ENCODE measurements around the gene NBPF3. TPM values are rescaled to one million over a fixed set of nuclear protein-coding genes. Genes with fewer than 3 reads are reported as not detected.

Gene NBPF3
- total and polyA plus RNA-seq, 2 donors (not counting 3 experiments of a cell fraction or from before 2014, with no cell fraction given) = 3.3 to 6.5 TPM

DNA sequence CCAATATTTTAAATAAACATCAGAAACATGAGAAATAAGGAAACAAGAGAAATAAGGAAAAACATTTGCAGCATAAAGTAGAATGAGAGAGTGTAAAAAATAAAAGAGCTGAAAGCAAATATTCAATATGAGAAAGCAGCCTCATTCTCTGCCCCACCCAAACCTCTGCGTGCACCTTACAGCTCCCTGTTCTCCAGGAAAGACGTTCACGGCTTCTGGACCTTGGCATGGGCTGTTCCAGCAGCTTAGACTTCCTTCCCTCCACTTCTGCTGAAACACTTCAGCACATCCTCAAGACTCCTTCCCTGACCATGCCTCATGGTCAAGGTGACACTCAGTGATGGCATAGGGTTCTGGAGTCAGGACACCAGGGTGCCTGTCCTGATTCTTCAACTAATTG, 92.6 kb downstream of the NBPF3 start:
- Histone ChIP-seq H3K36me3 (ENCODE audit: control insufficient read depth in 2 of 2, extremely low read depth in 1 of 2, insufficient read depth in 2 of 2, low read length in 2 of 2) (no peaks in the 10 kb centered on the region), H3K27ac (ENCODE audit: insufficient read depth, low read depth, low read length) (no peak overlapping the region), H2AFZ (ENCODE audit: low read depth, low read length) (no peak overlapping the region), H3K4me3 (replicated peaks in 1 of 3; ENCODE audit: insufficient read depth in 1 of 3, low read depth in 1 of 3, low read length in 3 of 3) (no peak overlapping the region), H3K27me3 (ENCODE audit: control insufficient read depth in 2 of 2, insufficient read depth in 2 of 2, low read length in 2 of 2) (peaks cover 16 to 20% of the 10 kb centered on the region in 2 experiments), H3K9ac (replicated peaks; ENCODE audit: extremely low read depth, insufficient read depth, low read length) (no peak overlapping the region), H3K9me3 (replicated peaks; ENCODE audit: control insufficient read depth, insufficient read depth, low read length) (no peaks in the 10 kb centered on the region), H4K20me1 (replicated peaks; ENCODE audit: control insufficient read depth, extremely low read depth, insufficient read depth, low read length) (no peaks in the 10 kb centered on the region), H3K9me1 (replicated peaks; ENCODE audit: control insufficient read depth, extremely low read depth, insufficient read depth, low read length) (no peaks in the 10 kb centered on the region), H3K4me2 (ENCODE audit: insufficient read depth, low read length) (no peak overlapping the region), H3K79me2 (ENCODE audit: control insufficient read depth, insufficient read depth, low read length) (no peaks in the 10 kb centered on the region), H3K4me1 (ENCODE audit: control insufficient read depth, extremely low read depth, insufficient read depth, low read length) (no peaks in the 10 kb centered on the region)
- ChIA-PET POLR2A (no interaction called here), CTCF (interaction anchor here (1.1 to 1.5 kb wide), 3 partner anchors 13 to 161 kb away, joined by 4 to 9 read pairs (median 5); partner anchors contain the start of gene ALPL)
- dilution Hi-C loops (cut with MboI; ENCODE audit: extremely low pct_ligation_motif_present, low sequenced_read_pairs) (no loop called here), intact Hi-C loops (cut with micrococcal nuclease) (no loop called here)
- DNase-seq (ENCODE audit: low read depth, low spot score) = no peak
- FAIRE-seq = no peak
- no TSS peak for BruUV-seq (replicated peaks)
- TF ChIP-seq EZH2 (IDR thresholded peaks at IDR 0.05; ENCODE audit: borderline replicate concordance, low read depth, low read length, severe bottlenecking) (no peak), GATA2 (IDR thresholded peaks at IDR 0.05; ENCODE audit: insufficient read depth, insufficient read length, low read depth, low read length) (no peak)

DNA sequence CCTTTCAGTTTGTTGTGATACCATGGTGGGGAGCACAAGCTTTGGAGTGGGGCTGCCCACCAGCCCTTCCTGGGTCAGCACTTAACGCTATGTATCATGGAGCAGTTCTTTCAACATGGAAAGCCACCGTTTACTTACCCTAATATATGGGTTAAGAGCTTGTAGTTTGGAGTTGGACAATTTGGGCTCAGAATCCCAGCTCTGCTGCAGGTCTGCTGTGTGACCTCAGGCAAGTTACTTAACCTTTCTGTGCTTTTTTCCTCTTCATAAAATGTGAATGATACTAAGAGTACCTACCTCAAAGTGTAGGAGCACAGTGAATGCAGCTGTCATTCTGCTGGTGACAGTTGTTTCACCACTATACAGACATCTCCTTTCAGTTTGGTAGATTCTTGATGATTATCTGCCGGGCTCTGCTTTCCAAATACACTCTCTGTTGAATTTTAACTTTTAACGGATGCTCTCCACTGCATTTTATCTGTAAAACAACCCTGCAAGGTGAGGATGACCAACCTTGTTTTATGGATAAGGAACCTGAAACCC, 93.1 kb downstream of the NBPF3 start:
- no peak overlapping the region for H3K27ac ChIP-seq (ENCODE audit: insufficient read depth, low read depth, low read length)
- H3K9me3 ChIP-seq (replicated peaks; ENCODE audit: control insufficient read depth, insufficient read depth, low read length) = no peaks in the 10 kb centered on the region
- intact Hi-C loops (cut with micrococcal nuclease) (no loop called here), dilution Hi-C loops (cut with MboI; ENCODE audit: extremely low pct_ligation_motif_present, low sequenced_read_pairs) (no loop called here)
- no peaks in the 10 kb centered on the region for H3K4me1 ChIP-seq (ENCODE audit: control insufficient read depth, extremely low read depth, insufficient read depth, low read length)
- H3K27me3 ChIP-seq (ENCODE audit: control insufficient read depth in 2 of 2, insufficient read depth in 2 of 2, low read length in 2 of 2) = peaks cover 21 to 25% of the 10 kb centered on the region in 2 experiments
- no peaks in the 10 kb centered on the region for H3K79me2 ChIP-seq (ENCODE audit: control insufficient read depth, insufficient read depth, low read length)
- H3K9me1 ChIP-seq (replicated peaks; ENCODE audit: control insufficient read depth, extremely low read depth, insufficient read depth, low read length) = no peaks in the 10 kb centered on the region
- no peak overlapping the region for H3K9ac ChIP-seq (replicated peaks; ENCODE audit: extremely low read depth, insufficient read depth, low read length)
- no peak for FAIRE-seq
- no peak for TF ChIP-seq MYC (IDR thresholded peaks at IDR 0.05; ENCODE audit: low read depth, low read length)
- no peak for TF ChIP-seq EZH2 (IDR thresholded peaks at IDR 0.05; ENCODE audit: borderline replicate concordance, low read depth, low read length, severe bottlenecking)
- no peak for TF ChIP-seq FOS (IDR thresholded peaks at IDR 0.05; ENCODE audit: borderline replicate concordance, insufficient read depth, low read length)
- TF ChIP-seq, protein P1, sequence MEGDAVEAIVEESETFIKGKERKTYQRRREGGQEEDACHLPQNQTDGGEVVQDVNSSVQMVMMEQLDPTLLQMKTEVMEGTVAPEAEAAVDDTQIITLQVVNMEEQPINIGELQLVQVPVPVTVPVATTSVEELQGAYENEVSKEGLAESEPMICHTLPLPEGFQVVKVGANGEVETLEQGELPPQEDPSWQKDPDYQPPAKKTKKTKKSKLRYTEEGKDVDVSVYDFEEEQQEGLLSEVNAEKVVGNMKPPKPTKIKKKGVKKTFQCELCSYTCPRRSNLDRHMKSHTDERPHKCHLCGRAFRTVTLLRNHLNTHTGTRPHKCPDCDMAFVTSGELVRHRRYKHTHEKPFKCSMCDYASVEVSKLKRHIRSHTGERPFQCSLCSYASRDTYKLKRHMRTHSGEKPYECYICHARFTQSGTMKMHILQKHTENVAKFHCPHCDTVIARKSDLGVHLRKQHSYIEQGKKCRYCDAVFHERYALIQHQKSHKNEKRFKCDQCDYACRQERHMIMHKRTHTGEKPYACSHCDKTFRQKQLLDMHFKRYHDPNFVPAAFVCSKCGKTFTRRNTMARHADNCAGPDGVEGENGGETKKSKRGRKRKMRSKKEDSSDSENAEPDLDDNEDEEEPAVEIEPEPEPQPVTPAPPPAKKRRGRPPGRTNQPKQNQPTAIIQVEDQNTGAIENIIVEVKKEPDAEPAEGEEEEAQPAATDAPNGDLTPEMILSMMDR (IDR thresholded peaks at IDR 0.05; ENCODE audit: extremely low read depth in 1 of 2, insufficient read depth in 1 of 2, low read depth in 1 of 2, low read length in 2 of 2) = no peak
- no peak for TF ChIP-seq GATA2 (IDR thresholded peaks at IDR 0.05; ENCODE audit: insufficient read depth, insufficient read length, low read depth, low read length)
- no peak for TF ChIP-seq JUN (IDR thresholded peaks at IDR 0.05; ENCODE audit: borderline replicate concordance, insufficient read depth, insufficient read length, low read depth)
- TF ChIP-seq, protein P2, sequence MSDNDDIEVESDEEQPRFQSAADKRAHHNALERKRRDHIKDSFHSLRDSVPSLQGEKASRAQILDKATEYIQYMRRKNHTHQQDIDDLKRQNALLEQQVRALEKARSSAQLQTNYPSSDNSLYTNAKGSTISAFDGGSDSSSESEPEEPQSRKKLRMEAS (IDR thresholded peaks at IDR 0.05; ENCODE audit: insufficient read depth, insufficient read length) = no peak
- no peak for TF ChIP-seq POLR2A (IDR thresholded peaks at IDR 0.05; ENCODE audit: low read depth, low read length)
- TF ChIP-seq POLR2AphosphoS5 (IDR thresholded peaks at IDR 0.05; ENCODE audit: insufficient read depth, low read depth, low read length) = no peak
- POLR2A ChIA-PET = no interaction called here
- no TSS peak for BruUV-seq (replicated peaks)
- DNase-seq (ENCODE audit: low read depth, low spot score) = no peak
- H3K36me3 ChIP-seq (ENCODE audit: control insufficient read depth in 2 of 2, extremely low read depth in 1 of 2, insufficient read depth in 2 of 2, low read length in 2 of 2) = no peaks in the 10 kb centered on the region
- H3K4me3 ChIP-seq (replicated peaks in 1 of 3; ENCODE audit: insufficient read depth in 1 of 3, low read depth in 1 of 3, low read length in 3 of 3) = no peak overlapping the region
- H4K20me1 ChIP-seq (replicated peaks; ENCODE audit: control insufficient read depth, extremely low read depth, insufficient read depth, low read length) = no peaks in the 10 kb centered on the region
- H2AFZ ChIP-seq (ENCODE audit: low read depth, low read length) = no peak overlapping the region
- no peak overlapping the region for H3K4me2 ChIP-seq (ENCODE audit: insufficient read depth, low read length)
- CTCF ChIA-PET = interaction anchor here (1.1 to 1.5 kb wide), 3 partner anchors 13 to 161 kb away, joined by 4 to 9 read pairs (median 5); partner anchors contain the start of gene ALPL
